GM23248 (cell line): Measurements from ENCODE around the gene FGF1. TPM values are rescaled to one million over a fixed set of nuclear protein-coding genes. Genes with fewer than 3 reads are reported as not detected.
A peak's percentile ranks its signal among the peaks of the same experiment; 100 is the strongest.

Source experiments
- DNase-seq: peaks from one replicate; pipeline ENCODE4 v3.0.0-alpha.2; 2015
- H2AFZ ChIP-seq: fragments of 200-600 bp; sonication (generic); 2 replicates; pipeline ENCODE4 v1.6.1; 2016; ENCODE audit warnings: antibody characterized with exemption
- H3F3A ChIP-seq: fragments of 200-600 bp; sonication (generic); 2 replicates; pipeline ENCODE4 v1.6.1; 2016; ENCODE audit warnings: mild to moderate bottlenecking, antibody characterized with exemption, mixed run types; ENCODE audit not compliant: insufficient read depth
- H3K27ac ChIP-seq: fragments of 200-600 bp; sonication (generic); 2 replicates; pipeline ENCODE4 v1.5.1; 2016; ENCODE audit warnings: mild to moderate bottlenecking
- H3K27me3 ChIP-seq: fragments of 200-600 bp; sonication (generic); replicated peaks from 2 replicates; pipeline ENCODE4 v1.6.1; 2016; ENCODE audit warnings: mild to moderate bottlenecking; ENCODE audit not compliant: insufficient read depth
- H3K36me3 ChIP-seq: fragments of 200-600 bp; sonication (generic); 2 replicates; pipeline ENCODE4 v1.6.1; 2016; ENCODE audit warnings: low read depth, mild to moderate bottlenecking
- H3K4me1 ChIP-seq: fragments of 200-600 bp; sonication (generic); 2 replicates; pipeline ENCODE4 v1.6.1; 2016; ENCODE audit warnings: mild to moderate bottlenecking; ENCODE audit not compliant: insufficient read depth
- H3K4me2 ChIP-seq: fragments of 200-600 bp; sonication (generic); one replicate; pipeline ENCODE4 v1.6.1; 2016; ENCODE audit warnings: mild to moderate bottlenecking; ENCODE audit not compliant: unreplicated experiment
- H3K4me3 ChIP-seq: fragments of 200-600 bp; sonication (generic); 2 replicates; pipeline ENCODE4 v1.5.1; 2016; ENCODE audit warnings: mild to moderate bottlenecking
- H3K79me2 ChIP-seq: fragments of 200-600 bp; sonication (generic); 2 replicates; pipeline ENCODE4 v1.6.1; 2016; ENCODE audit warnings: mild to moderate bottlenecking; ENCODE audit not compliant: insufficient read depth
- H3K9ac ChIP-seq: fragments of 200-600 bp; sonication (generic); 2 replicates; pipeline ENCODE4 v1.6.1; 2016; ENCODE audit warnings: mild to moderate bottlenecking
- H3K9me2 ChIP-seq: fragments of 200-600 bp; sonication (generic); 2 replicates; pipeline ENCODE4 v1.6.1; 2016; ENCODE audit warnings: mixed run types, mild to moderate bottlenecking, moderate library complexity; ENCODE audit not compliant: insufficient read depth
- H3K9me3 ChIP-seq: fragments of 200-600 bp; sonication (generic); one replicate; pipeline ENCODE4 v1.6.1; 2017; ENCODE audit warnings: low read depth
- H4K20me1 ChIP-seq: fragments of 200-600 bp; sonication (generic); 2 replicates; pipeline ENCODE4 v1.6.0; 2016; ENCODE audit not compliant: insufficient read depth
- EZH2 ChIP-seq: fragments of 200-600 bp; sonication (generic); IDR thresholded peaks from 2 replicates; pipeline ENCODE4 v1.6.1; 2018; ENCODE audit warnings: antibody characterized with exemption, mild to moderate bottlenecking; ENCODE audit not compliant: insufficient read depth, poor library complexity, severe bottlenecking
- EZH2phosphoT487 ChIP-seq: fragments of 200-600 bp; sonication (generic); IDR thresholded peaks from 2 replicates; pipeline ENCODE4 v1.6.1; 2018; ENCODE audit warnings: antibody characterized with exemption, moderate library complexity, mild to moderate bottlenecking, low read depth; ENCODE audit not compliant: insufficient read depth
- WGBS, 2 experiments: methylation state at CpG; one replicate each; pipeline ENCODE4 v1.1.6; 2015 to 2017; ENCODE audit warnings: low lambda C conversion rate in 2 of 2, low coverage in 1 of 2; ENCODE audit errors: missing lambda C conversion rate in 2 of 2; 5-methylcytosine and 5-hydroxymethylcytosine counted together
- in situ Hi-C: fragments of 300-500 bp; cut with MboI; formaldehyde crosslinking; loops from 2 replicates; pipeline ENCODE4 v1.15.0; 2020
- polyA plus RNA-seq: library from polyadenylated mRNA; unstranded; fragments of >200 nt; fragmentation: Nextera tagmentation; extraction: Ambion mirVana; gene quantifications from 2 replicates; pipeline ENCODE4 v1.2.1, GENCODE V29; 2016
- total RNA-seq: library from RNA; depleted of rRNA; stranded (reverse); fragments of >200 nt; shearing (Covaris generic); gene quantifications from 2 replicates; pipeline ENCODE4 v1.2.3, GENCODE V29; 2014

The FGF1 gene
- total and polyA plus RNA-seq, 2 experiments from 2014 or later, result 13.8 to 29.6 TPM

GRCh38 chr5:142589720-142590119 lies 96.2 kb downstream of the FGF1 start:
- no peaks in the 10 kb centered on the region for H3K36me3 ChIP-seq
- no peak overlapping the region for H3K27ac ChIP-seq
- H3F3A ChIP-seq, result peaks cover 3% of the 10 kb centered on the region; the same call in 1 of the 2 replicates
- no peak overlapping the region for H3K4me3 ChIP-seq
- H2AFZ ChIP-seq, result no peak overlapping the region
- H3K27me3 ChIP-seq, result no peaks in the 10 kb centered on the region
- 91 to 93% methylated on average over 1 of the region's 1 CpG for WGBS, 2 experiments
- H3K4me1 ChIP-seq, result peaks cover 5% of the 10 kb centered on the region; the same call in 1 of the 2 replicates
- no peak for DNase-seq
- no peaks in the 10 kb centered on the region for H4K20me1 ChIP-seq
- H3K79me2 ChIP-seq, result no peaks in the 10 kb centered on the region
- H3K9me2 ChIP-seq, result no peaks in the 10 kb centered on the region
- no peak overlapping the region for H3K4me2 ChIP-seq
- H3K9ac ChIP-seq, result no peak overlapping the region
- in situ Hi-C loops, result no loop called here
- H3K9me3 ChIP-seq, result no peaks in the 10 kb centered on the region
- TF ChIP-seq EZH2phosphoT487, result no peak
- no peak for TF ChIP-seq EZH2

GRCh38 chr5:142587354-142587965 lies 98.4 kb downstream of the FGF1 start:
- Histone ChIP-seq H3K4me3 (no peak overlapping the region), H3K79me2 (no peaks in the 10 kb centered on the region), H3K4me2 (no peak overlapping the region), H3K9ac (no peak overlapping the region), H3K27me3 (no peaks in the 10 kb centered on the region), H3K36me3 (no peaks in the 10 kb centered on the region), H3K9me3 (no peaks in the 10 kb centered on the region), H2AFZ (no peak overlapping the region), H3F3A (peaks cover 7% of the 10 kb centered on the region; the same call in 1 of the 2 replicates), H3K4me1 (peaks cover 5% of the 10 kb centered on the region; the same call in 1 of the 2 replicates), H3K9me2 (no peaks in the 10 kb centered on the region), H3K27ac (no peak overlapping the region), H4K20me1 (no peaks in the 10 kb centered on the region)
- DNase-seq, result peak; percentile 70
- in situ Hi-C loops, result no loop called here
- no peak for TF ChIP-seq EZH2phosphoT487
- TF ChIP-seq EZH2, result no peak
- WGBS, 2 experiments, result 74 to 77% methylated on average over 6 of the region's 6 CpGs

GRCh38 chr5:142586552-142586951 lies 99.3 kb downstream of the FGF1 start:
- Histone ChIP-seq H3K79me2 (no peaks in the 10 kb centered on the region), H3F3A (peaks cover 7% of the 10 kb centered on the region; the same call in 1 of the 2 replicates), H3K9me2 (no peaks in the 10 kb centered on the region), H3K4me1 (peaks cover 5% of the 10 kb centered on the region; the same call in 1 of the 2 replicates), H4K20me1 (no peaks in the 10 kb centered on the region), H3K4me3 (no peak overlapping the region), H3K27me3 (no peaks in the 10 kb centered on the region), H3K9me3 (no peaks in the 10 kb centered on the region), H2AFZ (no peak overlapping the region), H3K4me2 (no peak overlapping the region), H3K9ac (no peak overlapping the region), H3K27ac (no peak overlapping the region), H3K36me3 (no peaks in the 10 kb centered on the region)
- 84% methylated on average over 4 of the region's 4 CpGs for WGBS, 2 experiments
- in situ Hi-C loops, result no loop called here
- no peak for DNase-seq
- no peak for TF ChIP-seq EZH2
- TF ChIP-seq EZH2phosphoT487, result no peak

GRCh38 chr5:142585451-142585850 lies 100.4 kb downstream of the FGF1 start:
- Histone ChIP-seq H3K9ac (no peak overlapping the region), H3K9me2 (no peaks in the 10 kb centered on the region), H3K27me3 (no peaks in the 10 kb centered on the region), H3K4me3 (no peak overlapping the region), H3K4me2 (no peak overlapping the region), H4K20me1 (no peaks in the 10 kb centered on the region), H3K4me1 (peaks cover 5% of the 10 kb centered on the region; the same call in 1 of the 2 replicates), H2AFZ (no peak overlapping the region), H3K79me2 (no peaks in the 10 kb centered on the region), H3K27ac (no peak overlapping the region), H3K9me3 (no peaks in the 10 kb centered on the region), H3F3A (peaks cover 7% of the 10 kb centered on the region; the same call in 1 of the 2 replicates), H3K36me3 (no peaks in the 10 kb centered on the region)
- in situ Hi-C loops, result no loop called here
- DNase-seq, result no peak
- WGBS, 2 experiments, result 71 to 77% methylated on average over 4 of the region's 4 CpGs
- TF ChIP-seq EZH2, result no peak
- TF ChIP-seq EZH2phosphoT487, result no peak
